Natural killer cell (primary cell): ENCODE measurements around the gene WNK4. TPM values are rescaled to one million over a fixed set of nuclear protein-coding genes. Genes with fewer than 3 reads are reported as not detected.

Experiments used
- ATAC-seq, 3 donors: fragments of 150-1000 bp in 2 of 3; fragments of 200-7000 bp in 1 of 3; cut with Tn5 transposase; 1 replicate in 1 of 3; 2 replicates in 2 of 3; pipeline ENCODE4 v1.10.0; 2021; ENCODE audit warnings: mild to moderate bottlenecking in 2 of 3, moderate library complexity in 2 of 3
- DNase-seq, 2 donors: peaks; one replicate each; pipeline versions ENCODE4 v3.0.0 to v3.0.0-alpha.2; 2013 to 2021; ENCODE audit warnings: mixed read lengths in 1 of 2
- H3K27ac ChIP-seq: one replicate; pipeline ENCODE4 v1.5.1; 2013; ENCODE audit warnings: mild to moderate bottlenecking, low read length
- H3K27me3 ChIP-seq: one replicate; pipeline ENCODE4 v1.6.1; 2013; ENCODE audit warnings: low read length; ENCODE audit not compliant: control insufficient read depth, insufficient read depth
- H3K36me3 ChIP-seq: one replicate; pipeline ENCODE4 v1.6.1; 2013; ENCODE audit warnings: low read length; ENCODE audit not compliant: control insufficient read depth, insufficient read depth
- H3K4me1 ChIP-seq: one replicate; pipeline ENCODE4 v1.6.1; 2013; ENCODE audit warnings: low read length; ENCODE audit not compliant: control insufficient read depth, insufficient read depth
- H3K4me3 ChIP-seq: one replicate; pipeline ENCODE4 v1.5.1; 2013; ENCODE audit warnings: low read length
- H3K9me3 ChIP-seq: one replicate; pipeline ENCODE4 v1.6.1; 2013; ENCODE audit warnings: low read length; ENCODE audit not compliant: control insufficient read depth, insufficient read depth
- H3K27ac Mint-ChIP-seq, 2 donors: one replicate each; pipeline ENCODE4 v1.8.0; 2022; ENCODE audit warnings: mild to moderate bottlenecking in 2 of 2, mixed read lengths in 2 of 2, moderate library complexity in 1 of 2
- H3K27me3 Mint-ChIP-seq, 2 donors: one replicate each; pipeline ENCODE4 v1.8.0; 2022; ENCODE audit warnings: low read depth in 2 of 2, mixed read lengths in 2 of 2
- H3K36me3 Mint-ChIP-seq: one replicate; pipeline ENCODE4 v1.8.0; 2022; ENCODE audit warnings: mixed read lengths
- H3K4me1 Mint-ChIP-seq, 2 donors: one replicate each; pipeline ENCODE4 v1.8.0; 2022; ENCODE audit warnings: mixed read lengths in 2 of 2
- H3K4me3 Mint-ChIP-seq: one replicate; pipeline ENCODE4 v1.8.0; 2022; ENCODE audit warnings: mild to moderate bottlenecking, moderate library complexity, mixed read lengths
- H3K9me3 Mint-ChIP-seq, 2 donors: one replicate each; pipeline ENCODE4 v1.8.0; 2022; ENCODE audit warnings: mixed read lengths in 2 of 2
- WGBS: methylation state at CpG from one replicate; pipeline ENCODE4 v1.1.7; 2013; ENCODE audit warnings: missing lambda C conversion rate; ENCODE audit not compliant: insufficient coverage; 5-methylcytosine and 5-hydroxymethylcytosine counted together
- intact Hi-C: fragments of 100-400 bp; cut with micrococcal nuclease; formaldehyde crosslinking; loops from one replicate; pipeline ENCODE4 v1.14.2; 2022
- total RNA-seq, 4 donors: library from RNA; stranded (reverse); fragments of 120-200 nt in 1 of 4; gene quantifications; one replicate each; pipeline versions ENCODE4 v1.2.3 to v1.2.4, GENCODE V29; 2013 to 2022
- TF ChIP-seq, protein P1 (sequence below): fragments of 200-600 bp; IDR thresholded peaks from one replicate; pipeline ENCODE4 v1.8.0; 2022; ENCODE audit warnings: antibody characterized with exemption

WNK4 gene
- total RNA-seq, 3 donors from 2014 or later (not counting 1 experiment from before 2014, with no cell fraction given): 0.09 to 0.13 TPM; not detected in 1

DNA sequence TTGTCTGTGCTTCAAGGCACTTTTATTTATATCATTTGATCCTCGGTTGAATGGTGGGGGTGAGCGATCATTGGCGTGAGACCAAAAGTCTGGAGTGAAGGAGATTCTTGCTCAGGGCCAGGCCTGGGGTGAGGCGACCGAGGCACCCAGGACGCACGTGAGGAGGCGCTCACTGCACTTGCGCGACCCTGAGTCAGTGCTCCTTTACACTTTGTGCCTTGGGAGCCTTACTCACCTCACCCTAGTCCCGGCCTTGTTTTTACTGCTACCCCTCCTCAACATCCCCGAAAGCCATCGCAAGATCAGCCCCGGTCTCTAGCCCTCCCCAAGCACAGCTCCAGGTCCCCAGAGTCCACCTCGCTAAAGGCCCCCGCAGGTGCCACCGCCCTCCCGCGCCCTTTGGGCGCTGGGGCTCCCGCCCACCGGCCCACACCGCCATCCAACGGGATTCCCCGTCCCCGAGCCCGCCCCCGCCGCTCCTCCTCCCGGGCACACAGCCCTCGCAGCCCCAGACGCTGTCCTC lies 36.1 kb upstream of the WNK4 start:
- Mint-ChIP-seq H3K36me3 (no peaks in the 10 kb centered on the region), H3K4me3 (peak overlapping the region; percentile 90), H3K27me3 (peaks cover 5 to 7% of the 10 kb centered on the region in 2 donors), H3K27ac (peak overlapping the region; percentile 71 to 87), H3K9me3 (no peaks in the 10 kb centered on the region), H3K4me1 (peaks cover 14 to 16% of the 10 kb centered on the region in 2 donors)
- Histone ChIP-seq H3K4me3 (peak overlapping the region; percentile 53), H3K27ac (peak overlapping the region; percentile 54), H3K36me3 (no peaks in the 10 kb centered on the region), H3K27me3 (peaks cover 3% of the 10 kb centered on the region), H3K9me3 (no peaks in the 10 kb centered on the region), H3K4me1 (peaks cover 25% of the 10 kb centered on the region)
- WGBS: under 1% methylated on average over 31 of the region's 32 CpGs
- ATAC-seq: peak; percentile 66 to 70 (median 70)
- TF ChIP-seq, protein P1, sequence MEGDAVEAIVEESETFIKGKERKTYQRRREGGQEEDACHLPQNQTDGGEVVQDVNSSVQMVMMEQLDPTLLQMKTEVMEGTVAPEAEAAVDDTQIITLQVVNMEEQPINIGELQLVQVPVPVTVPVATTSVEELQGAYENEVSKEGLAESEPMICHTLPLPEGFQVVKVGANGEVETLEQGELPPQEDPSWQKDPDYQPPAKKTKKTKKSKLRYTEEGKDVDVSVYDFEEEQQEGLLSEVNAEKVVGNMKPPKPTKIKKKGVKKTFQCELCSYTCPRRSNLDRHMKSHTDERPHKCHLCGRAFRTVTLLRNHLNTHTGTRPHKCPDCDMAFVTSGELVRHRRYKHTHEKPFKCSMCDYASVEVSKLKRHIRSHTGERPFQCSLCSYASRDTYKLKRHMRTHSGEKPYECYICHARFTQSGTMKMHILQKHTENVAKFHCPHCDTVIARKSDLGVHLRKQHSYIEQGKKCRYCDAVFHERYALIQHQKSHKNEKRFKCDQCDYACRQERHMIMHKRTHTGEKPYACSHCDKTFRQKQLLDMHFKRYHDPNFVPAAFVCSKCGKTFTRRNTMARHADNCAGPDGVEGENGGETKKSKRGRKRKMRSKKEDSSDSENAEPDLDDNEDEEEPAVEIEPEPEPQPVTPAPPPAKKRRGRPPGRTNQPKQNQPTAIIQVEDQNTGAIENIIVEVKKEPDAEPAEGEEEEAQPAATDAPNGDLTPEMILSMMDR: no peak
- intact Hi-C loops: no loop called here
- peak; percentile 50 to 78 for DNase-seq

DNA sequence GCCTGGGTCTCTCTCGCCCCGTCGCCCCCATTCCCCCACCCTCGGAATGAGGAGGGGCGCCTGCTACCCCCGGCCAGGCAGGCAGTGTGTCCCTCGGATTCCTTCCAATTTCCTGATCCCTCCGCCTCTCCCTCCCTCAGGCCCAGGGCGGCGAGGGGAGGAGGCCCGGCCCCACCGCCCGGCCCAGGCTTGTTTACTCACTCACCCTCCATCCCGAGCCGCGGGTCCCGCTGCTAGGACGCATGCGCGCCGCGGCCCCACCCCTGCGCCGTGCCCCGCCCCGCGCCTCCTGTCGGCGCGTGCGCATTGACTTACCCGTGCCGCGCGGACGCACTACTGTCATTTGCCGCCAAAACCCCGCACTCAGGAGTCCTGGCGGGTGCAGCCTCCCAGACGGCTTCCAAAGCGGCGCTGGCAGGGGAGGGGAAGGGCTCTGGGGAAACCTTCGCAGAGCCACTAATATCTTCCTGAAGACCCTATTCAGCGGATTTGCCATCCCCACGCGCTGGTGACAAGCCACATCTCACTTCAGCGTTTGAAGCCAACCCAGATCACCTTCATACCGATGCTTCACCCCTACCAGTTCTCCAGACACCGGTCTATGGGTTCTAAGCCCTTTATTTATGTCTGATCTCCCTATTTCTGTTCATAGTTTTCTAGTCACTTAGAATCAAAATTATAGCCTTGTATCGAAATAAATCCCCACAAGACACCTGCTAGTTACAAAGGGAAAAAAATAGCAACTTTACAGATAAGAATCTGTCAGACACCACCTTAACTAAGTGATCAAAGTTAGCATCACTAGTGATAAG lies 35.4 kb upstream of the WNK4 start, which contains the start of gene EZH1:
Gene EZH1, minus strand, starts transcription at position 235 of the 812 bp plus-strand sequence. CDS start 16,099 bp downstream, outside the sequence.
- TF ChIP-seq, protein P1: no peak
- Mint-ChIP-seq H3K27me3 (peaks cover 7 to 14% of the 10 kb centered on the region in 2 donors), H3K4me3 (peak within 1 kb of the TSS; percentile 90), H3K9me3 (no peaks in the 10 kb centered on the region), H3K27ac (peak within 1 kb of the TSS; percentile 80 to 87), H3K4me1 (peaks cover 14 to 16% of the 10 kb centered on the region in 2 donors), H3K36me3 (no peaks in the 10 kb centered on the region)
- Histone ChIP-seq H3K4me1 (peaks cover 25% of the 10 kb centered on the region), H3K36me3 (no peaks in the 10 kb centered on the region), H3K27me3 (peaks cover 3% of the 10 kb centered on the region), H3K9me3 (no peaks in the 10 kb centered on the region), H3K4me3 (peak within 1 kb of the TSS; percentile 53), H3K27ac (peak within 1 kb of the TSS; percentile 54)
- intact Hi-C loops: no loop called here
- ATAC-seq (peak; percentile 89 to 96 (median 93)), DNase-seq (peak; percentile 92 to 97)
- 6% methylated on average over 50 of the region's 50 CpGs for WGBS

DNA sequence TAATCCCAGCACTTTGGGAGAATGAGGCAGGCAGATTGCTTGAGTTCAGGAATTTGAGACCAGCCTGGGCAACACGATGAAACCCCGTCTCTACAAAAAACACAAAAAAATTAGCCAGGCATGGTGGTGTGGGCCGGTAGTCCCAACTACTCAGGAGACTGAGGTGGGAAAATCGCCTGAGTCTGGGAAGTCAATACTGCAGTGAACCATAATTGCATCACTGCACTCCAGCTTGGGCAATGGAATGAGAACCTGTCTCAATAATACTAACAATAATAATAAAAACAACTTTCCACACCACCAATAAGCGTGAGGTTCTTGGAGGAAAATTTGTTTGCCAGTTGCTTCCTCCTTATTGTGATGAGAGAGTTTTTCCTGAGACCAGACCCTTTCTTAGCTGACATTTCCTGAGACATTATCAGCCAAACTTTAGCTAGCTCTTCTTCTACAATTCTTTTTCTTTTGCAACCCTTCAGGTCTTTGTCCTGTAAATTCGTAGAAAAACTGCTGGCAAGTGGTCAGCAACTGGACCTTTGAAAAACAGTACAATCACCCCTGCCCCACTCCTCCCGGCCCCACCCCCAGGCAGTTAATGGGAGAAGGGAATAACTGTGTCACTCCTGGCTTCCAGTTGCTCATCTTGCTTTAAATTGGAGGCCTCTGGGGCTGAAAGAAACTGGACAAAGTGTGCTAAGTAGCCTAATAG lies 32.1 kb upstream of the WNK4 start:
- WGBS: 80% methylated on average over 6 of the region's 7 CpGs
- H3K9me3 Mint-ChIP-seq: no peaks in the 10 kb centered on the region
- H3K27me3 Mint-ChIP-seq: peaks cover 12 to 25% of the 10 kb centered on the region in 2 donors

More for the DNA sequence above, 32.1 kb upstream of the WNK4 start:
- Mint-ChIP-seq H3K4me3 (no peak overlapping the region), H3K27ac (no peak overlapping the region), H3K4me1 (peaks cover 14 to 16% of the 10 kb centered on the region in 2 donors), H3K36me3 (no peaks in the 10 kb centered on the region)
- TF ChIP-seq, protein P1: no peak
- no peak overlapping the region for H3K4me3 ChIP-seq
- DNase-seq (no peak), ATAC-seq (no peak)
- H3K4me1 ChIP-seq: peaks cover 17% of the 10 kb centered on the region
- peaks cover 6% of the 10 kb centered on the region for H3K27me3 ChIP-seq
- no peaks in the 10 kb centered on the region for H3K36me3 ChIP-seq
- intact Hi-C loops: no loop called here
- no peaks in the 10 kb centered on the region for H3K9me3 ChIP-seq
- no peak overlapping the region for H3K27ac ChIP-seq
